HepG2 (cell line): ENCODE data around the gene VGLL1. TPM values are rescaled to one million over a fixed set of nuclear protein-coding genes. Genes with fewer than 3 reads are reported as not detected.

ENCODE experiments used
- ATAC-seq: fragments of 200-7000 bp; cut with Tn5 transposase; 3 replicates; pipeline ENCODE4 v1.9.1; 2020; ENCODE audit warnings: mild to moderate bottlenecking, moderate library complexity
- BruUV-seq: library from RNA; stranded (reverse); fragments of 400-500 nt; replicated peaks from 2 replicates; lab custom pipeline; 2021; lab: Mats Ljungman, UMichigan
- CTCF ChIA-PET: fragments of 300-600 bp; formaldehyde crosslinking; extraction: SDS; loops from one replicate; lab custom pipeline; 2021; ENCODE audit warnings: low total read pairs, inconsistent platforms, low intra/inter-chr PET ratio; lab: Yijun Ruan, JAX
- POLR2A ChIA-PET: fragments of 350-600 bp; sonication (Branson Sonifier 250); formaldehyde crosslinking; loops from one replicate; lab custom pipeline; 2020; ENCODE audit warnings: antibody characterized with exemption, inconsistent platforms; lab: Yijun Ruan, JAX
- DNase-seq: peaks from one replicate; pipeline ENCODE4 v3.0.0-alpha.2; 2015; ENCODE audit warnings: low spot score
- FAIRE-seq: peaks from 3 replicates; lab custom pipeline; 2011; peaks lifted over from hg19 to GRCh38; lab: Jason Lieb, UNC
- H2AFZ ChIP-seq: one replicate; pipeline ENCODE4 v1.6.1; 2011; ENCODE audit warnings: low read length, inconsistent platforms
- H3K27ac ChIP-seq: fragments of 300-600 bp; 3 replicates; pipeline ENCODE4 v1.8.0; 2011; ENCODE audit warnings: mixed run types, mild to moderate bottlenecking, mixed read lengths, low read length, inconsistent platforms; ENCODE audit not compliant: insufficient read depth; ENCODE audit errors: extremely low read length
- H3K27me3 ChIP-seq, 2 experiments: fragments of 200-600 bp in 1 of 2; 2 replicates in 1 of 2; 3 replicates in 1 of 2; pipeline versions ENCODE4 v1.6.0 to v1.8.0; 2011; ENCODE audit warnings: low read length in 2 of 2, mild to moderate bottlenecking in 2 of 2, moderate library complexity in 2 of 2, inconsistent platforms in 1 of 2; ENCODE audit not compliant: insufficient read depth in 2 of 2, control insufficient read depth in 1 of 2
- H3K36me3 ChIP-seq, 2 experiments: fragments of 200-600 bp in 1 of 2; replicated peaks in 1 of 2; 2 replicates in 1 of 2; 3 replicates in 1 of 2; pipeline versions ENCODE4 v1.5.1 to v1.8.0; 2011; ENCODE audit warnings: low read length in 2 of 2, inconsistent platforms in 1 of 2; ENCODE audit not compliant: insufficient read depth in 2 of 2, control insufficient read depth in 1 of 2
- H3K4me1 ChIP-seq: 2 replicates; pipeline ENCODE4 v1.5.1; 2012; ENCODE audit warnings: low read length, inconsistent platforms; ENCODE audit not compliant: insufficient read depth
- H3K4me2 ChIP-seq: 2 replicates; pipeline ENCODE4 v1.6.0; 2011; ENCODE audit warnings: low read depth, low read length, inconsistent platforms
- H3K4me3 ChIP-seq, 3 experiments: fragments of 200-600 bp in 1 of 3; sonication (generic), shearing (Covaris generic) in 1 of 3; replicated peaks in 1 of 3; 2 replicates each; pipeline ENCODE4 v1.5.1; 2011 to 2016; ENCODE audit warnings: low read length in 3 of 3, inconsistent platforms in 2 of 3, low read depth in 2 of 3, mild to moderate bottlenecking in 2 of 3, control low read depth in 1 of 3, mixed read lengths in 1 of 3; ENCODE audit not compliant: insufficient read depth in 1 of 3
- H3K79me2 ChIP-seq: one replicate; pipeline ENCODE4 v1.6.1; 2011; ENCODE audit warnings: low read length, inconsistent platforms; ENCODE audit not compliant: insufficient read depth
- H3K9ac ChIP-seq: 2 replicates; pipeline ENCODE4 v1.6.0; 2011; ENCODE audit warnings: mild to moderate bottlenecking, low read depth, low read length, inconsistent platforms; ENCODE audit not compliant: insufficient read depth
- H3K9me3 ChIP-seq: 2 replicates; pipeline ENCODE4 v1.5.1; 2012; ENCODE audit warnings: mild to moderate bottlenecking, low read length
- H4K20me1 ChIP-seq: 2 replicates; pipeline ENCODE4 v1.6.0; 2011; ENCODE audit warnings: inconsistent platforms, mild to moderate bottlenecking, low read length, moderate library complexity; ENCODE audit not compliant: insufficient read depth
- SNAI1 ChIP-seq: sonication (generic); formaldehyde crosslinking; IDR thresholded peaks from 2 replicates; pipeline ENCODE4 v1.5.0; 2020; ENCODE audit warnings: mild to moderate bottlenecking, missing genetic modification reagents, borderline replicate concordance
- ZBTB34 ChIP-seq: sonication (generic); formaldehyde crosslinking; IDR thresholded peaks from 2 replicates; pipeline ENCODE4 v1.8.0; 2022; ENCODE audit warnings: mild to moderate bottlenecking, missing genetic modification reagents
- ZNF260 ChIP-seq: sonication (generic); formaldehyde crosslinking; IDR thresholded peaks from 2 replicates; pipeline ENCODE4 v1.4.0; 2020; ENCODE audit warnings: missing genetic modification reagents, low read depth, mild to moderate bottlenecking, borderline replicate concordance
- ZNF274 ChIP-seq: sonication (generic); formaldehyde crosslinking; IDR thresholded peaks from 2 replicates; pipeline ENCODE4 v1.5.1; 2020; ENCODE audit warnings: mild to moderate bottlenecking, missing genetic modification reagents
- ZNF713 ChIP-seq: sonication (generic); formaldehyde crosslinking; IDR thresholded peaks from 2 replicates; pipeline ENCODE4 v1.4.0; 2020; ENCODE audit warnings: mild to moderate bottlenecking, missing genetic modification reagents
- ZNF773 ChIP-seq: sonication (generic); formaldehyde crosslinking; IDR thresholded peaks from 2 replicates; pipeline ENCODE4 v1.4.0; 2020; ENCODE audit warnings: missing genetic modification reagents, borderline replicate concordance
- WGBS: methylation state at CpG from one replicate; pipeline ENCODE4 v1.1.6; 2017; ENCODE audit warnings: low lambda C conversion rate; 5-methylcytosine and 5-hydroxymethylcytosine counted together
- in situ Hi-C: cut with HindIII; loops from 2 replicates; pipeline ENCODE4 v1.10.0; 2017; ENCODE audit warnings: low pct_unique_long_range_greater_than_20kb; ENCODE audit not compliant: extremely low pct_ligation_motif_present
- intact Hi-C: fragments of 100-400 bp; cut with micrococcal nuclease; formaldehyde crosslinking; loops from one replicate; pipeline ENCODE4 v1.10.0; 2022; ENCODE audit not compliant: unreplicated experiment
- polyA plus RNA-seq, 8 experiments: library from polyadenylated mRNA; depleted of rRNA in 3 of 8; stranded (reverse) in 7 of 8; unstranded in 1 of 8; fragments of >200 nt; fragmentation: Illumina TruSeq in 4 of 8; extraction: Trizol in 4 of 8; gene quantifications; 2 replicates each; pipeline versions ENCODE4 v1.2.1 to v1.2.3, GENCODE V29; 2011 to 2016; ENCODE audit warnings: low read depth in 4 of 8, missing spikeins in 1 of 8, mixed read lengths in 1 of 8; ENCODE audit not compliant: insufficient read depth in 1 of 8
- total RNA-seq, 5 experiments: library from RNA; depleted of rRNA; stranded (reverse); fragments of >200 nt; fragmentation: Illumina TruSeq; extraction: Trizol; gene quantifications; 2 replicates each; pipeline ENCODE4 v1.2.3, GENCODE V29; 2016; ENCODE audit warnings: low read depth in 1 of 5
- TF ChIP-seq, protein P1 (sequence below): sonication (generic); formaldehyde crosslinking; IDR thresholded peaks from 2 replicates; pipeline ENCODE4 v1.9.0; 2022; ENCODE audit warnings: low read depth, missing genetic modification reagents
- TF ChIP-seq, protein P2 (sequence below): sonication (generic); formaldehyde crosslinking; conservative IDR thresholded peaks from 2 replicates; pipeline ENCODE4 v1.4.0; 2020; ENCODE audit warnings: mild to moderate bottlenecking, missing genetic modification reagents, moderate library complexity

Gene VGLL1
- total and polyA plus RNA-seq, 2 of the 13 experiments (the other 11 are each of a cell fraction or from before 2014, with no cell fraction given): not detected

DNA sequence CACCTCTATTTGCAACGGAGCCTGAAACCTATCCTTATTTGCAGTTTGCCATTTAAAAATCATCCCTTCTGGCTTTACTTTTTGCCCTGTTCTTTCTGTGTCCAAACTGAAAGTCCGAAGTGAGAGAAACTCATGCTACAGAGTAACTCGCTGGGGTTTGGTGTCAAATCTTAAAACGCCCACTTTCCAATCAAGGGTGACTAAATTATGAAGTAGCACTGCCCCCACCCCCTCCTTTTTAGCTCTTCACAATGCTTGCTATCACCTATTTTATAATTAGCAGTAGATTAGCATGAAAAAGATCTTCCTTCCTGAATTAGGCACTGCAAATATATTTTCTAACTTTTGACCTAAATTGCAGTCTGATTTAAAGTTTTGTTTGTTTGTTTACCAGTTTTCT lies 52.5 kb downstream of the VGLL1 start (continued):
- TF ChIP-seq ZBTB34 (CRISPR knock-in tag): no peak

- ChIA-PET CTCF (no interaction called here), POLR2A (no interaction called here)
- BruUV-seq: no TSS peak
- DNase-seq (no peak), FAIRE-seq (no peak), ATAC-seq (no peak)
- H3K36me3 ChIP-seq: no peaks in the 10 kb centered on the region
- H3K27me3 ChIP-seq: no peaks in the 10 kb centered on the region; a peak in 1 of 5 replicates
- H2AFZ ChIP-seq: no peak overlapping the region
- H3K4me2 ChIP-seq: no peak overlapping the region
- H3K27ac ChIP-seq: no peak overlapping the region
- H3K9ac ChIP-seq: no peak overlapping the region
- no peaks in the 10 kb centered on the region for H4K20me1 ChIP-seq
- in situ Hi-C loops: no loop called here
- 3% methylated on average over 5 of the region's 5 CpGs for WGBS
- no peak overlapping the region for H3K4me3 ChIP-seq
- H3K79me2 ChIP-seq: no peaks in the 10 kb centered on the region
- intact Hi-C loops: no loop called here
- TF ChIP-seq SNAI1 (CRISPR knock-in tag): no peak
- no peak for TF ChIP-seq ZNF260
- TF ChIP-seq, protein P1, sequence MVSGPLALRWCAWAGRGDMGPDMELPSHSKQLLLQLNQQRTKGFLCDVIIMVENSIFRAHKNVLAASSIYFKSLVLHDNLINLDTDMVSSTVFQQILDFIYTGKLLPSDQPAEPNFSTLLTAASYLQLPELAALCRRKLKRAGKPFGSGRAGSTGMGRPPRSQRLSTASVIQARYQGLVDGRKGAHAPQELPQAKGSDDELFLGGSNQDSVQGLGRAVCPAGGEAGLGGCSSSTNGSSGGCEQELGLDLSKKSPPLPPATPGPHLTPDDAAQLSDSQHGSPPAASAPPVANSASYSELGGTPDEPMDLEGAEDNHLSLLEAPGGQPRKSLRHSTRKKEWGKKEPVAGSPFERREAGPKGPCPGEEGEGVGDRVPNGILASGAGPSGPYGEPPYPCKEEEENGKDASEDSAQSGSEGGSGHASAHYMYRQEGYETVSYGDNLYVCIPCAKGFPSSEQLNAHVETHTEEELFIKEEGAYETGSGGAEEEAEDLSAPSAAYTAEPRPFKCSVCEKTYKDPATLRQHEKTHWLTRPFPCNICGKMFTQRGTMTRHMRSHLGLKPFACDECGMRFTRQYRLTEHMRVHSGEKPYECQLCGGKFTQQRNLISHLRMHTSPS (CRISPR knock-in tag): no peak
- TF ChIP-seq ZNF773 (CRISPR knock-in tag): no peak
- no peak for TF ChIP-seq ZNF713
- TF ChIP-seq, protein P2, sequence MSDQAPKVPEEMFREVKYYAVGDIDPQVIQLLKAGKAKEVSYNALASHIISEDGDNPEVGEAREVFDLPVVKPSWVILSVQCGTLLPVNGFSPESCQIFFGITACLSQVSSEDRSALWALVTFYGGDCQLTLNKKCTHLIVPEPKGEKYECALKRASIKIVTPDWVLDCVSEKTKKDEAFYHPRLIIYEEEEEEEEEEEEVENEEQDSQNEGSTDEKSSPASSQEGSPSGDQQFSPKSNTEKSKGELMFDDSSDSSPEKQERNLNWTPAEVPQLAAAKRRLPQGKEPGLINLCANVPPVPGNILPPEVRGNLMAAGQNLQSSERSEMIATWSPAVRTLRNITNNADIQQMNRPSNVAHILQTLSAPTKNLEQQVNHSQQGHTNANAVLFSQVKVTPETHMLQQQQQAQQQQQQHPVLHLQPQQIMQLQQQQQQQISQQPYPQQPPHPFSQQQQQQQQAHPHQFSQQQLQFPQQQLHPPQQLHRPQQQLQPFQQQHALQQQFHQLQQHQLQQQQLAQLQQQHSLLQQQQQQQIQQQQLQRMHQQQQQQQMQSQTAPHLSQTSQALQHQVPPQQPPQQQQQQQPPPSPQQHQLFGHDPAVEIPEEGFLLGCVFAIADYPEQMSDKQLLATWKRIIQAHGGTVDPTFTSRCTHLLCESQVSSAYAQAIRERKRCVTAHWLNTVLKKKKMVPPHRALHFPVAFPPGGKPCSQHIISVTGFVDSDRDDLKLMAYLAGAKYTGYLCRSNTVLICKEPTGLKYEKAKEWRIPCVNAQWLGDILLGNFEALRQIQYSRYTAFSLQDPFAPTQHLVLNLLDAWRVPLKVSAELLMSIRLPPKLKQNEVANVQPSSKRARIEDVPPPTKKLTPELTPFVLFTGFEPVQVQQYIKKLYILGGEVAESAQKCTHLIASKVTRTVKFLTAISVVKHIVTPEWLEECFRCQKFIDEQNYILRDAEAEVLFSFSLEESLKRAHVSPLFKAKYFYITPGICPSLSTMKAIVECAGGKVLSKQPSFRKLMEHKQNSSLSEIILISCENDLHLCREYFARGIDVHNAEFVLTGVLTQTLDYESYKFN: no peak
- TF ChIP-seq ZNF274: no peak
- no peaks in the 10 kb centered on the region for H3K4me1 ChIP-seq
- H3K9me3 ChIP-seq: no peaks in the 10 kb centered on the region
These were observed 53.2 kb downstream of the VGLL1 start for GRCh38 chrX:136585262-136585661.
